GM23338 (cell line): ENCODE results near the gene CDC27. TPM values are rescaled to one million over a fixed set of nuclear protein-coding genes. Genes with fewer than 3 reads are reported as not detected.

Experiments
- ATAC-seq: fragments of 200-7000 bp; cut with Tn5 transposase; 3 replicates; pipeline ENCODE4 v1.9.1; 2020
- DNase-seq: peaks from one replicate; pipeline ENCODE4 v3.0.0-alpha.2; 2015; ENCODE audit warnings: low spot score
- H2AFZ ChIP-seq: fragments of 200-600 bp; sonication (generic); 2 replicates; pipeline ENCODE4 v1.8.0; 2016; ENCODE audit warnings: antibody characterized with exemption, mild to moderate bottlenecking, moderate library complexity
- H3F3A ChIP-seq: fragments of 200-600 bp; sonication (generic); replicated peaks from 2 replicates; pipeline ENCODE4 v1.8.0; 2017; ENCODE audit warnings: antibody characterized with exemption, mixed run types, low read depth
- H3K27ac ChIP-seq: fragments of 200-600 bp; sonication (generic); 2 replicates; pipeline ENCODE4 v1.6.1; 2016; ENCODE audit warnings: low read depth
- H3K27me3 ChIP-seq: fragments of 200-600 bp; sonication (generic); 2 replicates; pipeline ENCODE4 v1.8.0; 2016; ENCODE audit warnings: mild to moderate bottlenecking, mixed run types, moderate library complexity; ENCODE audit not compliant: insufficient read depth
- H3K36me3 ChIP-seq: fragments of 200-600 bp; sonication (generic); 2 replicates; pipeline ENCODE4 v1.8.0; 2016; ENCODE audit warnings: mild to moderate bottlenecking; ENCODE audit not compliant: insufficient read depth
- H3K4me1 ChIP-seq: fragments of 200-600 bp; sonication (generic); 2 replicates; pipeline ENCODE4 v1.8.0; 2016; ENCODE audit warnings: mild to moderate bottlenecking, moderate library complexity; ENCODE audit not compliant: insufficient read depth
- H3K4me2 ChIP-seq: fragments of 200-600 bp; sonication (generic); 2 replicates; pipeline ENCODE4 v1.7.1; 2017; ENCODE audit warnings: mixed run types
- H3K4me3 ChIP-seq: fragments of 200-600 bp; sonication (generic); 2 replicates; pipeline ENCODE4 v1.6.1; 2016; ENCODE audit warnings: mixed run types
- H3K79me2 ChIP-seq: fragments of 200-600 bp; sonication (generic); replicated peaks from 2 replicates; pipeline ENCODE4 v1.8.0; 2017; ENCODE audit warnings: mild to moderate bottlenecking; ENCODE audit not compliant: insufficient read depth
- H3K9me2 ChIP-seq: fragments of 200-600 bp; sonication (generic); 2 replicates; pipeline ENCODE4 v1.8.0; 2017; ENCODE audit not compliant: insufficient read depth
- H4K20me1 ChIP-seq: fragments of 200-600 bp; sonication (generic); replicated peaks from 2 replicates; pipeline ENCODE4 v1.8.0; 2017; ENCODE audit warnings: mild to moderate bottlenecking; ENCODE audit not compliant: insufficient read depth
- H3K27ac Mint-ChIP-seq: 2 replicates; pipeline ENCODE4 v1.8.0; 2020; ENCODE audit warnings: inconsistent platforms, mild to moderate bottlenecking, moderate library complexity, mixed read lengths
- H3K27me3 Mint-ChIP-seq: 3 replicates; pipeline ENCODE4 v1.8.0; 2022; ENCODE audit warnings: low read depth, mild to moderate bottlenecking, moderate library complexity, mixed read lengths, inconsistent platforms; ENCODE audit not compliant: insufficient read depth, poor library complexity
- H3K36me3 Mint-ChIP-seq: 3 replicates; pipeline ENCODE4 v1.8.0; 2021; ENCODE audit warnings: low read depth, mild to moderate bottlenecking, inconsistent platforms, moderate library complexity, mixed read lengths
- H3K4me1 Mint-ChIP-seq: 3 replicates; pipeline ENCODE4 v1.8.0; 2020; ENCODE audit warnings: mild to moderate bottlenecking, inconsistent platforms, mixed read lengths
- H3K4me3 Mint-ChIP-seq: 3 replicates; pipeline ENCODE4 v1.8.0; 2021; ENCODE audit warnings: moderate library complexity, mild to moderate bottlenecking, inconsistent platforms, mixed read lengths
- H3K9me3 Mint-ChIP-seq: 3 replicates; pipeline ENCODE4 v1.8.0; 2020; ENCODE audit warnings: moderate library complexity, mild to moderate bottlenecking, inconsistent platforms, mixed read lengths
- CREB1 ChIP-seq: fragments of 250-450 bp; sonication (Bioruptor Pico); IDR thresholded peaks from 2 replicates; pipeline ENCODE4 v1.5.0; 2020; ENCODE audit warnings: low read depth, mild to moderate bottlenecking, moderate library complexity
- EZH2 ChIP-seq: fragments of 200-600 bp; sonication (generic); IDR thresholded peaks from one replicate; pipeline ENCODE4 v1.8.0; 2017; ENCODE audit warnings: antibody characterized with exemption, mild to moderate bottlenecking, low read depth; ENCODE audit not compliant: unreplicated experiment
- EZH2phosphoT487 ChIP-seq: fragments of 200-600 bp; sonication (generic); IDR thresholded peaks from one replicate; pipeline ENCODE4 v1.8.1; 2018; ENCODE audit warnings: antibody characterized with exemption; ENCODE audit not compliant: unreplicated experiment
- JUNB ChIP-seq: IDR thresholded peaks from one replicate; pipeline ENCODE4 v1.6.1; 2016; ENCODE audit warnings: antibody characterized with exemption; ENCODE audit not compliant: unreplicated experiment
- NANOG ChIP-seq: IDR thresholded peaks from 2 replicates; pipeline ENCODE4 v1.6.1; 2016; ENCODE audit warnings: antibody characterized with exemption, borderline replicate concordance
- POLR2AphosphoS5 ChIP-seq: IDR thresholded peaks from 2 replicates; pipeline ENCODE4 v1.6.1; 2016; ENCODE audit warnings: antibody characterized with exemption, low read depth
- STAT1 ChIP-seq: IDR thresholded peaks from one replicate; pipeline ENCODE4 v1.6.1; 2016; ENCODE audit warnings: antibody characterized with exemption; ENCODE audit not compliant: unreplicated experiment
- ZNF114 ChIP-seq: fragments of 250-450 bp; sonication (Bioruptor Pico); IDR thresholded peaks from 2 replicates; pipeline ENCODE4 v1.5.0; 2020; ENCODE audit warnings: mild to moderate bottlenecking, moderate library complexity
- ZNF331 ChIP-seq: fragments of 250-450 bp; sonication (Bioruptor Pico); IDR thresholded peaks from 2 replicates; pipeline ENCODE4 v1.5.0; 2020; ENCODE audit warnings: low read depth, mild to moderate bottlenecking, moderate library complexity
- polyA plus RNA-seq: library from polyadenylated mRNA; unstranded; fragments of >200 nt; fragmentation: Nextera tagmentation; extraction: Ambion mirVana; gene quantifications from 2 replicates; pipeline ENCODE4 v1.2.1, GENCODE V29; 2016
- total RNA-seq: library from RNA; depleted of rRNA; stranded (reverse); fragments of >200 nt; shearing (Covaris generic); gene quantifications from 2 replicates; pipeline ENCODE4 v1.2.3, GENCODE V29; 2014
- TF ChIP-seq, protein P1 (sequence below): IDR thresholded peaks from one replicate; pipeline ENCODE4 v1.6.1; 2018; ENCODE audit warnings: antibody characterized with exemption; ENCODE audit not compliant: unreplicated experiment
- TF ChIP-seq, protein P2 (sequence below): IDR thresholded peaks from 2 replicates; pipeline ENCODE4 v1.6.1; 2016; ENCODE audit warnings: antibody characterized with exemption
- TF ChIP-seq, protein P3 (sequence below): fragments of 250-450 bp; sonication (Bioruptor Pico); IDR thresholded peaks from 2 replicates; pipeline ENCODE4 v1.5.0; 2020; ENCODE audit warnings: mild to moderate bottlenecking, moderate library complexity
- TF ChIP-seq, protein P4 (sequence below), 2 experiments: fragments of 200-600 bp in 1 of 2; sonication (generic) in 1 of 2; conservative IDR thresholded peaks; 2 replicates each; pipeline versions ENCODE4 v1.5.1 to v1.6.1; 2016 to 2017; ENCODE audit warnings: antibody characterized with exemption in 2 of 2, low read depth in 2 of 2, mild to moderate bottlenecking in 2 of 2, moderate library complexity in 1 of 2

Gene CDC27
- total and polyA plus RNA-seq, 2 experiments from 2014 or later: 49.7 to 85.5 TPM

DNA sequence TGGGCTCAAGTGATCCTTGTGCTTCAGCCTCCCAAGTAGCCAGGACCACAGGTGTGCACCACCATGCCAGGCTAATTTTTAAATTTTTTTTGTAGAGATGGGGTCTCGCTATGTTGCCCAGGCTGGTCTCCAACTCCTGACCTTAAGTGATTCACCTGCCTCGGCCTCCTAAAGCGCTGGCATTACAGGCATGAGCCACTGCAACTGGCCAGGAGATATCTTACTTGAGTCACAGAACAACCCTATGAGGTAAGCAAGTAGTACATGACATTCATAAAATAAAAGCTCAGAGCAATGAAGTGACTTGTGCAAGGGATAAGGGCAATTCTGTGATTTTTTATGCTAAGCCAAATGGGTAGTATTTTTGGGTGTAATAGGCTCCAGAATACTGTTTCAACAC lies 57.3 kb downstream of the CDC27 start:
- H3K4me1 Mint-ChIP-seq: no peaks in the 10 kb centered on the region
- H3F3A ChIP-seq: no peaks in the 10 kb centered on the region
- H2AFZ ChIP-seq: no peak overlapping the region
- H3K27me3 ChIP-seq: no peaks in the 10 kb centered on the region
- no peak overlapping the region for H3K27ac ChIP-seq
- no peak overlapping the region for H3K4me2 ChIP-seq
- peaks cover 23% of the 10 kb centered on the region; the same call in 1 of the 2 replicates for H3K36me3 ChIP-seq
- TF ChIP-seq ZNF114 (CRISPR knock-in tag) (no peak), CREB1 (no peak), EZH2 (no peak), NANOG (no peak), JUNB (no peak), ZNF331 (no peak), EZH2phosphoT487 (no peak), POLR2AphosphoS5 (no peak), STAT1 (no peak)
- TF ChIP-seq, protein P1, sequence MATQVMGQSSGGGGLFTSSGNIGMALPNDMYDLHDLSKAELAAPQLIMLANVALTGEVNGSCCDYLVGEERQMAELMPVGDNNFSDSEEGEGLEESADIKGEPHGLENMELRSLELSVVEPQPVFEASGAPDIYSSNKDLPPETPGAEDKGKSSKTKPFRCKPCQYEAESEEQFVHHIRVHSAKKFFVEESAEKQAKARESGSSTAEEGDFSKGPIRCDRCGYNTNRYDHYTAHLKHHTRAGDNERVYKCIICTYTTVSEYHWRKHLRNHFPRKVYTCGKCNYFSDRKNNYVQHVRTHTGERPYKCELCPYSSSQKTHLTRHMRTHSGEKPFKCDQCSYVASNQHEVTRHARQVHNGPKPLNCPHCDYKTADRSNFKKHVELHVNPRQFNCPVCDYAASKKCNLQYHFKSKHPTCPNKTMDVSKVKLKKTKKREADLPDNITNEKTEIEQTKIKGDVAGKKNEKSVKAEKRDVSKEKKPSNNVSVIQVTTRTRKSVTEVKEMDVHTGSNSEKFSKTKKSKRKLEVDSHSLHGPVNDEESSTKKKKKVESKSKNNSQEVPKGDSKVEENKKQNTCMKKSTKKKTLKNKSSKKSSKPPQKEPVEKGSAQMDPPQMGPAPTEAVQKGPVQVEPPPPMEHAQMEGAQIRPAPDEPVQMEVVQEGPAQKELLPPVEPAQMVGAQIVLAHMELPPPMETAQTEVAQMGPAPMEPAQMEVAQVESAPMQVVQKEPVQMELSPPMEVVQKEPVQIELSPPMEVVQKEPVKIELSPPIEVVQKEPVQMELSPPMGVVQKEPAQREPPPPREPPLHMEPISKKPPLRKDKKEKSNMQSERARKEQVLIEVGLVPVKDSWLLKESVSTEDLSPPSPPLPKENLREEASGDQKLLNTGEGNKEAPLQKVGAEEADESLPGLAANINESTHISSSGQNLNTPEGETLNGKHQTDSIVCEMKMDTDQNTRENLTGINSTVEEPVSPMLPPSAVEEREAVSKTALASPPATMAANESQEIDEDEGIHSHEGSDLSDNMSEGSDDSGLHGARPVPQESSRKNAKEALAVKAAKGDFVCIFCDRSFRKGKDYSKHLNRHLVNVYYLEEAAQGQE: no peak
- TF ChIP-seq, protein P2, sequence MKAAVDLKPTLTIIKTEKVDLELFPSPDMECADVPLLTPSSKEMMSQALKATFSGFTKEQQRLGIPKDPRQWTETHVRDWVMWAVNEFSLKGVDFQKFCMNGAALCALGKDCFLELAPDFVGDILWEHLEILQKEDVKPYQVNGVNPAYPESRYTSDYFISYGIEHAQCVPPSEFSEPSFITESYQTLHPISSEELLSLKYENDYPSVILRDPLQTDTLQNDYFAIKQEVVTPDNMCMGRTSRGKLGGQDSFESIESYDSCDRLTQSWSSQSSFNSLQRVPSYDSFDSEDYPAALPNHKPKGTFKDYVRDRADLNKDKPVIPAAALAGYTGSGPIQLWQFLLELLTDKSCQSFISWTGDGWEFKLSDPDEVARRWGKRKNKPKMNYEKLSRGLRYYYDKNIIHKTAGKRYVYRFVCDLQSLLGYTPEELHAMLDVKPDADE: no peak
- TF ChIP-seq, protein P3, sequence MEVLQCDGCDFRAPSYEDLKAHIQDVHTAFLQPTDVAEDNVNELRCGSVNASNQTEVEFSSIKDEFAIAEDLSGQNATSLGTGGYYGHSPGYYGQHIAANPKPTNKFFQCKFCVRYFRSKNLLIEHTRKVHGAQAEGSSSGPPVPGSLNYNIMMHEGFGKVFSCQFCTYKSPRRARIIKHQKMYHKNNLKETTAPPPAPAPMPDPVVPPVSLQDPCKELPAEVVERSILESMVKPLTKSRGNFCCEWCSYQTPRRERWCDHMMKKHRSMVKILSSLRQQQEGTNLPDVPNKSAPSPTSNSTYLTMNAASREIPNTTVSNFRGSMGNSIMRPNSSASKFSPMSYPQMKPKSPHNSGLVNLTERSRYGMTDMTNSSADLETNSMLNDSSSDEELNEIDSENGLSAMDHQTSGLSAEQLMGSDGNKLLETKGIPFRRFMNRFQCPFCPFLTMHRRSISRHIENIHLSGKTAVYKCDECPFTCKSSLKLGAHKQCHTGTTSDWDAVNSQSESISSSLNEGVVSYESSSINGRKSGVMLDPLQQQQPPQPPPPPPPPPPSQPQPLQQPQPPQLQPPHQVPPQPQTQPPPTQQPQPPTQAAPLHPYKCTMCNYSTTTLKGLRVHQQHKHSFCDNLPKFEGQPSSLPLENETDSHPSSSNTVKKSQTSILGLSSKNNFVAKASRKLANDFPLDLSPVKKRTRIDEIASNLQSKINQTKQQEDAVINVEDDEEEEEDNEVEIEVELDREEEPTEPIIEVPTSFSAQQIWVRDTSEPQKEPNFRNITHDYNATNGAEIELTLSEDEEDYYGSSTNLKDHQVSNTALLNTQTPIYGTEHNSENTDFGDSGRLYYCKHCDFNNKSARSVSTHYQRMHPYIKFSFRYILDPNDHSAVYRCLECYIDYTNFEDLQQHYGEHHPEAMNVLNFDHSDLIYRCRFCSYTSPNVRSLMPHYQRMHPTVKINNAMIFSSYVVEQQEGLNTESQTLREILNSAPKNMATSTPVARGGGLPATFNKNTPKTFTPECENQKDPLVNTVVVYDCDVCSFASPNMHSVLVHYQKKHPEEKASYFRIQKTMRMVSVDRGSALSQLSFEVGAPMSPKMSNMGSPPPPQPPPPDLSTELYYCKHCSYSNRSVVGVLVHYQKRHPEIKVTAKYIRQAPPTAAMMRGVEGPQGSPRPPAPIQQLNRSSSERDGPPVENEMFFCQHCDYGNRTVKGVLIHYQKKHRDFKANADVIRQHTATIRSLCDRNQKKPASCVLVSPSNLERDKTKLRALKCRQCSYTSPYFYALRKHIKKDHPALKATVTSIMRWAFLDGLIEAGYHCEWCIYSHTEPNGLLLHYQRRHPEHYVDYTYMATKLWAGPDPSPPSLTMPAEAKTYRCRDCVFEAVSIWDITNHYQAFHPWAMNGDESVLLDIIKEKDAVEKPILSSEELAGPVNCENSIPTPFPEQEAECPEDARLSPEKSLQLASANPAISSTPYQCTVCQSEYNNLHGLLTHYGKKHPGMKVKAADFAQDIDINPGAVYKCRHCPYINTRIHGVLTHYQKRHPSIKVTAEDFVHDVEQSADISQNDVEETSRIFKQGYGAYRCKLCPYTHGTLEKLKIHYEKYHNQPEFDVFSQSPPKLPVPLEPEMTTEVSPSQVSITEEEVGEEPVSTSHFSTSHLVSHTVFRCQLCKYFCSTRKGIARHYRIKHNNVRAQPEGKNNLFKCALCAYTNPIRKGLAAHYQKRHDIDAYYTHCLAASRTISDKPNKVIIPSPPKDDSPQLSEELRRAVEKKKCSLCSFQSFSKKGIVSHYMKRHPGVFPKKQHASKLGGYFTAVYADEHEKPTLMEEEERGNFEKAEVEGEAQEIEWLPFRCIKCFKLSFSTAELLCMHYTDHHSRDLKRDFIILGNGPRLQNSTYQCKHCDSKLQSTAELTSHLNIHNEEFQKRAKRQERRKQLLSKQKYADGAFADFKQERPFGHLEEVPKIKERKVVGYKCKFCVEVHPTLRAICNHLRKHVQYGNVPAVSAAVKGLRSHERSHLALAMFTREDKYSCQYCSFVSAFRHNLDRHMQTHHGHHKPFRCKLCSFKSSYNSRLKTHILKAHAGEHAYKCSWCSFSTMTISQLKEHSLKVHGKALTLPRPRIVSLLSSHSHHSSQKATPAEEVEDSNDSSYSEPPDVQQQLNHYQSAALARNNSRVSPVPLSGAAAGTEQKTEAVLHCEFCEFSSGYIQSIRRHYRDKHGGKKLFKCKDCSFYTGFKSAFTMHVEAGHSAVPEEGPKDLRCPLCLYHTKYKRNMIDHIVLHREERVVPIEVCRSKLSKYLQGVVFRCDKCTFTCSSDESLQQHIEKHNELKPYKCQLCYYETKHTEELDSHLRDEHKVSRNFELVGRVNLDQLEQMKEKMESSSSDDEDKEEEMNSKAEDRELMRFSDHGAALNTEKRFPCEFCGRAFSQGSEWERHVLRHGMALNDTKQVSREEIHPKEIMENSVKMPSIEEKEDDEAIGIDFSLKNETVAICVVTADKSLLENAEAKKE (CRISPR knock-in tag): no peak
- TF ChIP-seq, protein P4, sequence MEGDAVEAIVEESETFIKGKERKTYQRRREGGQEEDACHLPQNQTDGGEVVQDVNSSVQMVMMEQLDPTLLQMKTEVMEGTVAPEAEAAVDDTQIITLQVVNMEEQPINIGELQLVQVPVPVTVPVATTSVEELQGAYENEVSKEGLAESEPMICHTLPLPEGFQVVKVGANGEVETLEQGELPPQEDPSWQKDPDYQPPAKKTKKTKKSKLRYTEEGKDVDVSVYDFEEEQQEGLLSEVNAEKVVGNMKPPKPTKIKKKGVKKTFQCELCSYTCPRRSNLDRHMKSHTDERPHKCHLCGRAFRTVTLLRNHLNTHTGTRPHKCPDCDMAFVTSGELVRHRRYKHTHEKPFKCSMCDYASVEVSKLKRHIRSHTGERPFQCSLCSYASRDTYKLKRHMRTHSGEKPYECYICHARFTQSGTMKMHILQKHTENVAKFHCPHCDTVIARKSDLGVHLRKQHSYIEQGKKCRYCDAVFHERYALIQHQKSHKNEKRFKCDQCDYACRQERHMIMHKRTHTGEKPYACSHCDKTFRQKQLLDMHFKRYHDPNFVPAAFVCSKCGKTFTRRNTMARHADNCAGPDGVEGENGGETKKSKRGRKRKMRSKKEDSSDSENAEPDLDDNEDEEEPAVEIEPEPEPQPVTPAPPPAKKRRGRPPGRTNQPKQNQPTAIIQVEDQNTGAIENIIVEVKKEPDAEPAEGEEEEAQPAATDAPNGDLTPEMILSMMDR (conservative IDR thresholded peaks at IDR 0.05; ENCODE audit: low read depth in 2 of 2): no peak
- H3K27ac Mint-ChIP-seq: no peak overlapping the region
- no peaks in the 10 kb centered on the region for H3K79me2 ChIP-seq
- no peak for DNase-seq
- no peak overlapping the region for H3K4me3 ChIP-seq
- H3K9me3 Mint-ChIP-seq: no peaks in the 10 kb centered on the region
- no peaks in the 10 kb centered on the region for H3K9me2 ChIP-seq
- H4K20me1 ChIP-seq: peaks cover 3% of the 10 kb centered on the region; the same call in 1 of the 2 replicates
- no peaks in the 10 kb centered on the region for H3K4me1 ChIP-seq
- no peak for ATAC-seq
- H3K27me3 Mint-ChIP-seq: peaks cover 3% of the 10 kb centered on the region
- H3K4me3 Mint-ChIP-seq: no peak overlapping the region
- H3K36me3 Mint-ChIP-seq: peaks cover 46% of the 10 kb centered on the region
